Measurements from ENCODE around the gene RCE1.

The RCE1 gene

DNA sequence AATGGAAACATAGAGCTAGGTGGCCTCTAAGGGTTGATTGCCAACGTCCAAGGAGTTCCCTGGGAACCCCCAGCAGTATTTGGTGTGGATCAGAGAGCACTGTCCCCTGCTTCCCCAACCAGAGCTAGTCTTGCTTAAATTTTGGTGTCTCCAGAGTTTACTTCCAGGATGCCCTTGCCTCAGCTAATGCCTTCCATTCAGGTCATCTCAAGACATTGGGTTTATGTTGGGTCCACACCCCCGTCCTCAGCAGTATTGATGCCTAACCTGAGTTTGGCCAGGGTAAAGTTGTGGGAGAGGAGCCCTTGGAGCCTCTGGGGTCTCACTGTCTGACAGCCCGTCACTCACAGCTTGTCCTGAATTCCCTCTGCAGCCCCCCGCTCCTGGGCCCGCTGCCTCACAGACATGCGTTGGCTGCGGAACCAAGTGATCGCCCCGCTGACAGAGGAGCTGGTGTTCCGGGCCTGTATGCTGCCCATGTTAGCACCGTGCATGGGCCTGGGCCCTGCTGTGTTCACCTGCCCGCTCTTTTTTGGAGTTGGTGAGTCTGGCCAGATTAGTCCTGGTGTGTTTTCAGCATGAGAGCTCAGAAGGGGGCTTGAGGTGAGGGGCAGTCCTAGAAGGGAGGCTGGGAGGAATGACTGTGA lies 1.4 kb downstream of the RCE1 start:
- no peak for DNase-seq (ENCODE audit: low read depth)

DNA sequence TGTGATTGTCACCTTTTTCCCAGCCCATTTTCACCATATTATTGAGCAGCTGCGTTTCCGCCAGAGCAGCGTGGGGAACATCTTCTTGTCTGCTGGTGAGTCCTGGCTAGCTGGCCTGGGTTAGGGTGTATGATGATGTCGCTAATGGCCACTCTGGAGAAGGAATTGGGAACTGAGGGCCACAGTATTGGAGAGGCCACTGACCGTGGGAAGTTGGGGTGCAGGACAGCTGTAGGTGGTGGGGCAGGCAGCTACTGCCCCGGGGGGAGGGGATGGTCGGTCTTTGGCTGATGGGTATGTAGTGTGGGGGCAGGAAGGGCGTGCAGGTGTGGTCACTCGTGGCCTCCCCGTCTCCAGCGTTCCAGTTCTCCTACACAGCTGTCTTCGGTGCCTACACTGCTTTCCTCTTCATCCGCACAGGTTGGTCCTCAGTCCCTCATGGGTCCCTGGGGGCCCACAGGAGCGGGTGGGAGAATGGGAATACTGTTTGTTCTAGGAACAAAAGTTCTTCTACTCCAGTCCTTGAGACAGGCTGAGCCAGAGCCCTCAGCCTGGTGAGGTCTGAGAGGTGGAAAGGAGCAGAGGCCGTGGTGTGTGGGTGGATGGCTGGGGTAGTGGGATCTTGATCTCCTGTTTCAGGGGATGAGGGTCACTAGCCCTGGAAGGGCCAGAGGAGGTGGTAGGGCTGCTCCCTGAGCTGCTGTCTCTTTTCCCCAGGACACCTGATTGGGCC lies 2.1 kb downstream of the RCE1 start:
- DNase-seq (ENCODE audit: low read depth), result no peak

DNA sequence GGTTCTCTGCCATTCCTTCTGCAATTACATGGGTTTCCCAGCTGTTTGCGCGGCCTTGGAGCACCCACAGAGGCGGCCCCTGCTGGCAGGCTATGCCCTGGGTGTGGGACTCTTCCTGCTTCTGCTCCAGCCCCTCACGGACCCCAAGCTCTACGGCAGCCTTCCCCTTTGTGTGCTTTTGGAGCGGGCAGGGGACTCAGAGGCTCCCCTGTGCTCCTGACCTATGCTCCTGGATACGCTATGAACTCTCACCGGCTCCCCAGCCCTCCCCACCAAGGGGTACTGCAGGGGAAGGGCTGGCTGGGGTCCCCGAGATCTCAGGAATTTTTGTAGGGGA lies 2.6 kb downstream of the RCE1 start:
- DNase-seq (ENCODE audit: low read depth), result no peak

DNA sequence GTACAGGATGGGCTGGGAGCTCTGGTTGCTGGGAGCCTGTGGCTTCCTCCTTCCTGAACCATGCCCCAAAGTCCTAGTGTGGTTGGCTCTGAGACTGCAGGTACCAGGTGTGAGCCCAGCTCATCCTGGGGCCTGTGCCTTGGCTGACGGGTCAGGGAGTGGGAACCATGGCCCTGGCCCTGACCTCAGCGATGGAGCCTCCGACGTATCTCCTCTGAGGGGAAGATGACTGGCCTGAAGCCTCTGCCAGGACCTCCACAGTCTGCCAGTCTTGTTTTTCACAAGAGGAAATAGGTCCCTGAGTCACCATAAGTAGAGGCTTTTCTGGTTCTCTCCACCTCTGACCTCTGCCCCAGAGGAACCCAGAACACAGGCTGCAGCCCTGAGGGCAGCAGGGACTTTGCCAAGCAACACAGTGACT lies 3.4 kb downstream of the RCE1 start:
- DNase-seq (ENCODE audit: low read depth), result no peak

DNA sequence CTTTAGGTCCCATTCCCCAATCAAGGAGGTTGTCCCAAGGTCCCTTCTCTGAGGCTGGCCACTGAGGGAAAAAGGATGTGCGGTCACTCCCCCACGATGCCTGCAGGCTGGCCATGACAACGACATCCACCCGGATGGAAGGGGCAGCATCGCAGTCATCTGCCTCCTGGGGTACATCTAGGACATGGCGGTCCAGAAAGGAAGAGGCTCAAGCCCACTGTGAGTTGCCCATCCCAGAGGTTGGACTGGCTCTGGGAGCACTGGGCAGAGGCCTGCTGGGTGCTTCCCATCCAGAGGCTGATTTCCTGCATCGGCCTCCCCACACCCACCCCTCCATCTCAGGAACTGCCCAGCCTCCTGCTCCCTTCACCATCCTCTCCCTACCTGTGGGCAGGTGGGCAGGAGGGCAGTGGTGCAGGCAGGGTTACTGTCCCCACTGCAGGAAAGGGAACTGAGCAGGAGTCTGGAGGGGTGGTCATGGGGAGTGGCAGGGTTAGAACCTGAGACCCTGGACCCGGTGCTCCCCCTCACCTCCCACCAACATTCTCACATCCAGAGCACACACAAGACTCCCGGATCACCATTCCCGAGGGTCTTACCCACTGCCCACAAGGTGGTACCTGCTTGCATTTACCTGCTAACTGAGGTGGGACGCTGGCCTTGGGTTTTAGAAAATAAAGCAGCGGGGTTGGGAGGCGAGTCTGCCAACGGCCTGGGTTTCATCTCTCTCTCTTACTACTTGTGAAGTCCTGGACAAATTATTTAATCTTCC lies 4.4 kb downstream of the RCE1 start:
- no peak for DNase-seq (ENCODE audit: low read depth)

DNA sequence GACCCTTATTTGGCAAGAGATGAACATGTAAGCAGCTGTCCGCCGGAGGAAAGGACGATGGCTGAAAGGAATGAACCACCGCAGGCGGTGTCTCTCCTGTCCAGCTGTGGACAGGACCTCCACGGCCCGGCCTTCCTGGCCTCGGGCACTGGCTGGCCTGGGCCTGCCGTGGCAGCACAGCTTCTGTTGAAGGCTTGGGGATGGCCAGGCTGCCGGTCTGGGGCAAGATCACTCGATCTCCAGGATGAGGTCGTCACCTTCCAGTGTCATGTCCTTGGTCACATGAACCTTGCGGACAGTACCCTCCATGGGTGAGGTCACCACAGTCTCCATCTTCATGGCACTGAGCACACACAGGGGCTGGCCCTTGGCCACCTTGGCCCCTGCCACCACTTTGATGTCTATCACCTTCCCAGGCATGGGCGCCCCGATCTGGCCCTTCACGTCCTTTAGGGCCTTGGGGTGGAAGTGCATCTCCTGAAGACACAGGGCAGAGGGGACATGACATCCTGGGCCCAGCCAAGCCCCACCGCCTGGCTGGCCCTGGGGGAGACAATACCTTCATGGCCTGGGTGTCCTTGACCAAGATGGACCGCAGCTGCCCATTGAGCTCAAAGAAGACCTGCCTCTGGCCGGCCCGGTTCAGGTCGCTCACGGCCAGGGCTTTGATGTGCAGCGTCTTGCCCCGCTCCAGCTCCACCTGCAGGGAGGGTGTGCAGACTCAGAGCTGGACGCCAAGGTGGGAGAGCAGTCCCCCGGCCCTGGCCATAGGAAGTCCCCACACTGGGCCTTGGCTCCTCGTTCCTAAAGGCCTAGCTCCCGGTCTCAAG lies 5.6 kb downstream of the RCE1 start:
- no peak for DNase-seq (ENCODE audit: low read depth)

DNA sequence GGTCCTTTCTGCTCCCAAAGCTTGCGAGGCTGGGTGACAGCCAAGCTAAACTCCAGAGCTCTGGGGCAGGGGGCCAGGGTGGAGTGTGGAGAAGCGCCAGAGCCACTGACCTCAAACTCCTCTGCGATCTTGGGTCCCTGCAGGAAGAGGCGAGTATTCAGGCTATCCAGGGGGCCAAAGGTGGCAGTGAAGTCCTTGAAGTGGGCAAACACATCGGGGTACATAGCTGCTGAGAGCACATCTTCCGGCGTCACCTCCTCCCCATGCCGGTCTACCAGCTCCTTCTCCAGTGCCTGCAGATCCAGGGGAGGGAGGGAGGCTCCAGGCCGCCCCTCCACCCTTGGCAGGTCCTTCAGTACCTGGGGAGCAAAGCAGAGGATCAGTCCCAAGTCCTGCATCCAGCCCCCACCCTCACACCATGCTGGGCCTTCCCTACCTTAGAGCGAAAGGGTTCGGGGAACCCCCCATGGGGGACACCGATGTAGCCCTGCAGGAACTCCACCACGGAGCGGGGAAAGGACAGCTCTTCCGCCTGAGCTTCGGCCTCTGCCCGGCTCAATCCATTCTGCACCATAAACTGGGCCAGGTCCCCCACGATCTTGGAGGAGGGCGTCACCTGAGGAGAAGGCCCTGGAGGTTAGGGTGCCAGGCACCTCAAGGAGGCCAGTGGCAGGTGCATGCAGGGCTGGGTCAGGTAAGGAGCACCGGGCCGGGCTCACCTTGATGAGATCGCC lies 6.4 kb downstream of the RCE1 start:
- DNase-seq (ENCODE audit: low read depth), result no peak

DNA sequence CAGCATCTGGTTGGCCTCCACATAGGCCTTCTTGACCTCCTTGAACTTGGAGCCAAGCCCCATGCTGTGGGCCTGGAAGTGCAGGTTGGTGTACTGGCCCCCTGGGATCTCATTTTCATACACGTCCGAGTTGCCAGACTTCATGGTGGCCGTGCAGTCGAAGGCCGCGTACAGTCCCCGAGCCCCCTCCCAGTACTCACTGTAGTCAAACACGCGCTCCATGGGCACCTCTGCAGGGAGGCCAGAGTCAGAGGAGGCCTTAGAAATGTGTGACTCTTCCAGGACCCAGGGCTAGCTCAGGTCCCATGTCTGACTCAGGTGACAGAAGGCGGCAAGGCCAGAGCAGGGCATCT lies 7.0 kb downstream of the RCE1 start:
- DNase-seq (ENCODE audit: low read depth), result no peak

DNA sequence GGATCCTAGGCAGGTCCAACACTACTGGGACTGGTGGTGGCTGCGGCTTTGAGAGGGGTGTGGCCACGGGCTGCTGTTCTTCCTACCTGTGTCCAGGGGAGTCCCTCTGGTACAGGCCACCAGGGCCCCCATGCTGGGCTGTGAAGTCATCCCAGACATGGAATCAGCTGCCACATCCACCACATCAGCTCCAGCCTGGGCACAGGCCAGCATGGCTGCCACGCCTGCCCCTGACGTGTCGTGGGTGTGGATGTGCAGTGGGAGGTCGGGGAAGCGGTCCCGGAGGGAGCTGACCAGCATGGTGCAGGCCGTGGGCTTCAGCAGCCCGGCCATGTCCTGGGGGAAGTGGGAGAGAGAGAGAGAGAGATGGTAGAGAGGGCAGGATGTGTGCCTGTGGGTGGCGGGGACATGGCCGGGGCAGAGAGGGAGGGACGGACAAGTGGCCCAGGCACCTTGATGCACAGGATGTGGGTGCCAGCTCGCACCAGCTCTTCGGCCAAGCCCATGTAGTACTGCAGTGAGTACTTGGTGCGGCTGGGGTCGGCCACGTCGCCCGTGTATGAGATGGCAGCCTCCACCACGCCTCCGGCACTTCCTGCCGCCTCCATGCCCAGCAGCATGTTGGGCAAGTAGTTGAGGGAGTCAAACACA lies 7.5 kb downstream of the RCE1 start:
- DNase-seq (ENCODE audit: low read depth), result no peak

DNA sequence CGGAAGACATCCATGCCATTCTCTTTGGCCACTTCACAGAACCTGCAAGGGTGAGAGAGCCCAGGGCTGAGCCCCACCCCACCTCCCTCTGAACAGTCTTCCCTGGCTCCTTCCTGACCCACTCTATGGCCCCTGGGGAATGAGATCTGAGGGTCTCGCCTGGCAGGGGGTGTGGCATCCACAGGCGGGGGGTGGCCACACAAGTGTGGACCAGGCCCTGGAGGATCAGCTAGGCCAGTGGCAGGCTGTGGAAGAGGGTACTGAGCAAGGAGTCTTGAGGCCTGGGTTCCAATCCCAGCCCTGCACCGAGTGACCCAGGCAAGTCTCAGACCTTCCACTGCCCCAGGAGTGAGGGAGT lies 8.0 kb downstream of the RCE1 start:
- no peak for DNase-seq (ENCODE audit: low read depth)

DNA sequence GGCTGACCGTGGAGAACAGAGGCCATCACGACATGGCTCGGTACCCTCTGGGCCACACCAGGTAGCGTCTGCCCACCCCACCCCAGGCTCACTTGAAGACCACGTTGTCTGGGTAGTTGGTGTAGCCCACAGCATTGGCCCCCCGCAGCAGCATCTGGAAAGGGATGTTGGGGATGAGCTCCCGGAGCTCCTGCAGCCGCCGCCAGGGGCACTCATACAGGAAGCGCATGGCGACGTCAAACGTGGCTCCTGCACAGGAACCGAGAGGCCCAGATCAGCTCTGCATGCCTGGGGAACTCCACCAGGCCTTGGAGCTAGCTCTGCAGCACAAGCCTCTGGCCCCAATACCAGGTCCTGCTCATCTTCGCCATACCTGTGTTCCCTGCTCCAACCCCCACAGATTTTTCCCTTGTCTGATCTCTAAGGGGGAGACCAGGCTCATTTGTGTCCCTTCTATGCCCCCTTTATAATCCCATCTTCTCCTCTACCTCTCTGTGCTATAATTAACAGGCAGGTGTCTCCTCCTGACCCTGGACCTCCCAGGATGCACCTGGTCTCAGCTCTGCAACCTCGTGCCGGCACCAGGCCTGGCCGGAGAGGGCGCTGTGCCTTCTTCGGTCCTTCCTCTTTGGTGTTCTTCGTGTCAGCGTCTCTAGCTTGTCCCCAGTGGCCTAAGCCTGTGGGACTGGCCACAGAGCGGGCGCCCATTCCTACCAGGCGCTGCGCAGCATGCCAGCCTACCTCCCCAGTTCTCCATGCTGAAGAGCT lies 8.6 kb downstream of the RCE1 start:
- no peak for DNase-seq (ENCODE audit: low read depth)

DNA sequence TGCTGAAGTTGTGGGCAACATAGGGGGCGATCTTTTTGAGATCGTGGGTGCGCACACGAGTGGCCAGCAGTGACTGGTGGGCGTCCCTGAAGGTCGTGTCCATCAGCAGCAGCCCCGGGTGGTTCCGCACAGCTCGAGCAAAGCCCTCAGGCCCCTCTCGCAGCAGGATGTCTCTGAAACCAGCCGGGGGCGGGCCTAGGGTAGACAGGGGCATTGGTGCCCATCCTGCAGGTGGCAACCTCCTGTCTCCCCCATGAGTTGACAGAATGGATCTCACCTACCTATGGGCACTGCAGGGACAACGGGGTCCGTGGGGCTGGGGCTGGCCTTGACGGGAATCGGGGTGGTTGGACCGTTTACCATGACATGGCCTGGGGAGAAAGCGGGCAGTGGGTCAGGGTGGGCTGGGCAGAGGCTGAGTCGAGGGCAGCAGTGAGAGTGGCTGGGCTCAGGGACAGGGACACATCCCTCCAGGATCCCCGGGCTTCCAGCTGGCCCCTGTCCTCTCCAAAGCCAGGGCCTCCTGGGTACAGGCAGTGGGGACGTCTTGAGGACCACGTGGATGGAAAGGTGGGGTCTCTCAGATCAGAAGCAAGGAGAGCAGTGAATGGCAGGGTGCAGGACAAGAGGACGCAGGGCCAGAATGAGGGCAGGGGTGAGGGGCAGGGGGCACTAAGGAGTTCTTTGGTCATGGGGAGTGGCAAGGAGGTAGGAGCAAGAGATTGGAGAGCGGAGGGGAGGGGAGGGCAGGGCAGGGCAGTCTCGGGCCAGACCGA lies 9.4 kb downstream of the RCE1 start:
- DNase-seq (ENCODE audit: low read depth), result no peak

DNA sequence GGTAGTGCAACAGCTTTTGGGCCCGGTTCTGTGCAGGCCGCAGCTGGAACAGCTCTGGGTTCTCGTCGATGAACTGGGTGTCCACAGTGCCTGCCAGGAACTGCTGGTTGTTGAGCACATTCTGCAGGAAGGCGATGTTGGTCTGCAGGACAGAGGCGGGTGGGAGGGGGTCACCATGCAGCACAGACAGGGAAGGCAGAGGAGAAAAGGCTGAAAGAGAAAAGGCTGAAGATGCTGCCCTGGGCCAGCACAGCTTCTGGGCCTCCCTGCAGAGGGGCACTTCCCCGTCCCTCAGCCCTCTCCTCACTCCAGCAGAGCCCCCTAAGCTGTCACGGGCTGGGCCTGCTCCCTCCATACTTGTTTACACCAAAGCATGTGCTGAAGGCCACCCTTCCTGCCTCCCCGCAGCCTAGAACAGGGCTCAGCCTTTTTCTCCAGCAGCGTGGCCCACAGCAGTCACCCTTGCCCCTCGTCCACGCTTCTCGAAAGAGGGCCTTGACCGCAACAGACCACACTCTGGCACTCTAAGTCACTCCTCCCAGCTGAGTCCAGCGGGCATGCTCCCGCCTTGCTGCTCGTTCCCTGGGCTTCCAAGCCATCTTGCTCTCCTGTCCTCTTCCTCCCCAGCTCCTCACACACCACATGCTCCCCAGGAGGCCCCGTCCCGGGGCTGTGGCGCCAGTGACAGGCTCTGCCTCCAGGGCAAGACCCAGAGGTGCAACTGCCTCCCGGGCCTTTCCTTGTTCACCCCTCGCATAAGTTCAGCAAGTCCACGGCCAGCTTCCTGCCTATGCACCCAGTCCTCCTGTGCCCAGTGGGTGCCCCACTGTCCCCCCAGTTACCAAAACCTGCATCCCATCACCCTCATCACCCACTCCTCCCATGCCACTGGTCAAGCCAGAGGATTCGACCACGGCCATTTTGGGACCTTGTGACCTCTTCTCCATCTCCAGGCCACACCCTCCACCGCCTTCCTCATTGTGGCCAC lies 10.3 kb downstream of the RCE1 start:
- no peak for DNase-seq (ENCODE audit: low read depth)

DNA sequence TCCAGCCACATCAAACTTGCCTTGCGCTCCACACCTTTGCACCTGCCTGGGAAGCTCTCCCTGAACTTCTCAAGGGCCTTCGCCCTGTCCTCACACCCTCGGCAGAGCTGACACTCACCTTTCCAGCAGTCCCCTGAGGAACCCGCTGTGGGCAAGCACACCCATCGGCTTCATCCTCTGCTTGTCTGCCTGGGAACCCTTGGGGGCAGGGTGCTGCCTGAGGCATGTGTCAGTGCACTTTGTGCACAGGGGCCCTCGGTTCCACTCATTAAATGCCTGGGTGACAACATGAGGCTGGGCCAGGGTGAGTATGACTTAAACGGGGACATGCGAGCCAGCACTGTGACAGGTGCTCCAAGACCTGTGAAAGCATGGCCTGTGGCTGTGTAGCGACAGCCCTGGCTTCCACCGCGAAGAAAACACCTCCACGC lies 11.0 kb downstream of the RCE1 start:
- DNase-seq (ENCODE audit: low read depth), result no peak

DNA sequence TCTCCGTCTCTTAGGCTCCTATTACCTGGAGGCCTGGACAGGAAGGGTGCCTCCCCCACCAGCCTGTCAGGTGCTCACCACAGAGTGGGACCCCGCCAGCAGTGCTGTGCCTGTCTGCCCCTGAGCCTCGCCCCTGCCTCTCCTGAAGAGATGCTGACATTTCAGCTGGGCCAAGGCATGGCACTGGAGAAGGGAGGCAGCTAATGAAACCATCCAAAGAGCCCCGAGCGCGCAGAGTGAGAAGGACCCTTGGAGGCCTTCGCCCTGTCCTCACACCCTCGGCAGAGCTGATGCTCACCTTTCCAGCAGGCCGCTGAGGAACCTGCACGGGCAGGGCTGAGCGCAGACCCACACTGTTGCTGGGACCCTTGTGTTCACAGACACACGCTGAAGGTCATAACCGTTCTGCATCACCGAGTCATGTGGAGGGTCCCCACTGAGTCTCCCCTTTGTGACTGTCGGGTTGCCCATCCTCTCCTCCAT lies 11.5 kb downstream of the RCE1 start:
- no peak for DNase-seq (ENCODE audit: low read depth)

DNA sequence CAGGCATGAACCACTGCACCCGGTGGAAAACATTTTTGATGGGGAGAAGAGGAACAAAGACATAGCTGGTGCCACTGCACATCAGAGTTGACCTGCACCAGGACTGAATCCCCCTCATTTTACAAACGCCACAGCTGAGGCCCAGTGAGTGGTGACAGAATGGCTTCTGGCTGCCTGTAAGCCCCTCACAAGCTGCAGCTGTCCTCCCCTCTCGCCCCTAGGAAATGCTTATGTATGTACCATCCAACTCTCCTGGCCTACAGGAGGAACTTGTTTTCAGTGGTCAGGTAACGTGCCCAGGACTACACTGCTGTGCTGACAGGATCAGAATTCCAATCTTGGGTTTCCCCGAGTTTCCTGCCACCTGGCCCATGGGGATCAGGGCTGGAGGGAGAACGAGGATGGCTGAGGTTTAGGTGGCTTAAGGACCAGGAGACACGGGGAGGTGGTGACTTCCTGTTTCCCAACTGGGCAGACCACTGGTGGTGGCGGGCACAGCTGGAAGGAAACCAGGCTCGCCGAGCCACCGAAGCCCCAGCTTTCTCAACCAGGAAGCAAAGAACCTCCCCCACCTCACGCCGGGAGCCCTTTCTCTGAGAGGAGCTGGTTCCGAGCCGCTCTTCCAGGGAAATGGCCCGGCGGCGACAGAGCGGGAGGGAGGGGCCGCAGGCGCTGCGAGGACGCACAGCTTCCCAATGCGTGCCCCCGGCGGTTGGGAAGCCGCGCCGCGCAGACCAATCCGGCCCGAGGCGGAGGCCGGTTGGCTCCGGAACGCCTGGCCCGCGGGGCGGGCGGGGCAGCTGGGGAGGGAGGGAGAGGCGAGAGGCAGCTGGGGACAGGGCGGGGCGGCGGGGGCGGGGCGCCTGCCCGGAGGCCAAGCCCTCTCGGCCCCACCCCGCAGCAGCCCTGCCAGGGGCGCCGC lies 12.6 kb downstream of the RCE1 start:
- peak; percentile 54 for DNase-seq (ENCODE audit: low read depth)

Measured in T follicular helper cell (primary cell).